ENCODE measurements around the gene TMEM167B. TPM values are rescaled to one million over a fixed set of nuclear protein-coding genes. Genes with fewer than 3 reads are reported as not detected.
A peak's percentile ranks its signal among the peaks of the same experiment; 100 is the strongest.

TMEM167B gene
- total and polyA plus RNA-seq, 5 donors from 2014 or later = 29.3 to 69.7 (median 37.2) TPM

DNA sequence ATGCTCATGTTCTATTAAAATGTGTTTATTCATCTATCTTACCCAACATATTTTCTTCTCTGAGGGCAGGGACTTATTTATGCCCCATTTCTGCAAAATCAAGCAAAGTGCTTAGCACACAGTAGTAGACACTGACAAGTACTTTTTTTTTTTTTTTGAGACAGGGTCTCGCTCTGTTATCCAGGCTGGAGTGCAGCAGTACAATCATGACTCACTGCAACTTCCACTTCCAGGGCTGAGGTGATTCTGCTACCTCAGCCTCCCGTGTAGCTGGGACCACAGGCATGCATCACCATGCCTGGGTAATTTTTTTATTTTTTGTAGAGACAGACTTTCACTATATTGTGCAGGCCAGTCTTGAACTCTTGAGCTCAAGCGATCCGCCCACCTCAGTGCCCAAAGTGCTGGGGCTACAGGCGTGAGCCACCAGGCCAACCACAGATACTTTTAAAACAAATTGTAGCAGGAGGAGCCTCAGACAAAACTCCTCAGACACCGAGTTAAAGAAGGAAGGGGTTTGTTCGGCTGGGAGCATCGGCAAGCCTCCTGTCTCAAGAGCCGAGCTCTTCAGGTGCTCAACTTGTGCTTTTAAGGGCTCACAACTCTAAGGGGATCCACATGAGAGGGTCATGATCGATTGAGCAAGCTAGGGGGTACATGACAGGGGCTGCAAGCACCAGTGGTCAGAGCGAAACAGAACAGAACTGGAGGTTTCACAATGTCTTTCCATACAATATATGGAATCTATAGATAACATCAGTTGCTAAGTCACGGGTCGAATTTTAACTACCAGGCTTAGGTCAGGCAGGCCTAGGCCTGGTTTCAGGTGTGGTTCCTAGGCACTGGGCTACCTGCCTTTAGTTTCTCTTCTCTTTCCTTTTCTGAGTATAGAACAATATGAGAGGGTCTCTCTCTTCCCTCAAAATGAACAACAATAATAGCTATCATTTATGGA lies 5.7 kb upstream of the TMEM167B start:
- Histone ChIP-seq H3K4me1 (ENCODE audit: control insufficient read depth, insufficient read depth, low read length, poor library complexity, severe bottlenecking) (no peaks in the 10 kb centered on the region), H3K27me3 (ENCODE audit: control insufficient read depth, insufficient read depth, low read length) (no peaks in the 10 kb centered on the region), H3K9me3 (ENCODE audit: control insufficient read depth in 2 of 2, low read length in 2 of 2) (no peaks in the 10 kb centered on the region), H3K27ac (ENCODE audit: insufficient read depth, low read length, poor library complexity, severe bottlenecking) (no peak overlapping the region), H3K36me3 (ENCODE audit: control insufficient read depth, insufficient read depth, low read length) (no peaks in the 10 kb centered on the region), H3K4me3 (ENCODE audit: low read depth, low read length) (no peak overlapping the region)
- DNase-seq = no peak
- Mint-ChIP-seq H3K4me3 (peak overlapping the region in 1 of 4 donors; percentile 38), H3K36me3 (no peaks in the 10 kb centered on the region), H3K9me3 (peaks cover 0 to 3% (median 0%) of the 10 kb centered on the region in 7 donors), H3K4me1 (peaks cover 0 to 9% (median 0%) of the 10 kb centered on the region in 4 donors), H3K27ac (no peak overlapping the region), H3K27me3 (peaks cover 5% of the 10 kb centered on the region)
- ATAC-seq (ENCODE audit: low read depth in 2 of 2) = no peak

DNA sequence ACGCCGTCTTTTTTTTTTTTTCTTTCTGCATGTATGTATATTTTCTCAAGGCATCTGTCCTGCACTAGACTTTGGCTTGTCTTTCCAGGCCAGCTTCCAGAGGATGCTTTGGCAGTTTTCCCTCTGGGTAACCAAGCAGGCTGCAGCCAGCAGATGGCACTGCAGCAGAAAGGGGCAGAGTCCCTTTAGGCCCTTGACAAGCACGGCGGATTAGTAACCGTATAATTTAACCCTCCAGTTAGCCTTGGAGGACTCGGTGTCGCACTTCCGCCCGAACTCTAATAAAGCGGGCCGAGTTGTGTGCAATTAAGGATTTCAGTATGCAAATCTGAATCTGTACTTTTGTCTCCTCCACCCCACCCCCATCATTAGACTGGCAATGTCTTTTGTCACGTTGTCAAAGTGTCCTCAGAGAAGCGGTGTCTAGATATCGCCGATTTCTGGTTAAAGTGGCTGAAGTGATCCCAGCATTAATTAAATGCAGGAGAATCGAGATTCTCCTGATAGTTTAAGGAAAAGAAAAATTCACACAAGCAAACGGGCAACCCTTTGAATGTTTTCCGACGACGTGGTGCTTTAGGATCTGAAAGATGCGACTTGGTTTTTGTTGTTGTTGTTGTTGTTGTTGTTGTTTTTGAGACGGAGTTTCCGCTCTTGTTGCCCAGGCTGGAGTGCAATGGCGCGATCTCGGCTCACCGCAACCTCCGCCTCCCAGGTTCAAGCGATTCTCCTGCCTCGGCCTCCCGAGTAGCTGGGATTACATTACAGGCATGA lies 1.1 kb upstream of the TMEM167B start:
- peak in 2 of 3 donors; percentile 26 to 58 for DNase-seq
- no peak for ATAC-seq (ENCODE audit: low read depth in 2 of 2)
- Histone ChIP-seq H3K4me1 (ENCODE audit: control insufficient read depth, insufficient read depth, low read length, poor library complexity, severe bottlenecking) (peaks cover 26% of the 10 kb centered on the region), H3K4me3 (ENCODE audit: low read depth, low read length) (no peak overlapping the region), H3K9me3 (ENCODE audit: control insufficient read depth in 2 of 2, low read length in 2 of 2) (no peaks in the 10 kb centered on the region), H3K27ac (ENCODE audit: insufficient read depth, low read length, poor library complexity, severe bottlenecking) (no peak overlapping the region), H3K36me3 (ENCODE audit: control insufficient read depth, insufficient read depth, low read length) (peaks cover 8% of the 10 kb centered on the region), H3K27me3 (ENCODE audit: control insufficient read depth, insufficient read depth, low read length) (no peaks in the 10 kb centered on the region)
- Mint-ChIP-seq H3K4me1 (peaks cover 10 to 45% (median 29%) of the 10 kb centered on the region in 4 donors), H3K4me3 (peak overlapping the region; percentile 74 to 99 (median 94)), H3K27ac (peak overlapping the region in 2 of 3 donors; percentile 99), H3K9me3 (peaks cover 0 to 3% (median 0%) of the 10 kb centered on the region in 7 donors), H3K27me3 (no peaks in the 10 kb centered on the region), H3K36me3 (peaks cover 6% of the 10 kb centered on the region)

- H3K27me3 Mint-ChIP-seq = no peaks in the 10 kb centered on the region
- Histone ChIP-seq H3K27me3 (ENCODE audit: control insufficient read depth, insufficient read depth, low read length) (no peaks in the 10 kb centered on the region), H3K36me3 (ENCODE audit: control insufficient read depth, insufficient read depth, low read length) (peaks cover 25% of the 10 kb centered on the region), H3K9me3 (ENCODE audit: control insufficient read depth in 2 of 2, low read length in 2 of 2) (no peaks in the 10 kb centered on the region), H3K4me1 (ENCODE audit: control insufficient read depth, insufficient read depth, low read length, poor library complexity, severe bottlenecking) (peaks cover 26% of the 10 kb centered on the region), H3K4me3 (ENCODE audit: low read depth, low read length) (peak overlapping the region; percentile 91), H3K27ac (ENCODE audit: insufficient read depth, low read length, poor library complexity, severe bottlenecking) (peak overlapping the region; percentile 96)
- DNase-seq (no peak), ATAC-seq (ENCODE audit: low read depth in 2 of 2) (peak in 1 of 2 donors; percentile 6)
- H3K36me3 Mint-ChIP-seq = peaks cover 18% of the 10 kb centered on the region
- peak overlapping the region; percentile 98 to 99 (median 99) for H3K27ac Mint-ChIP-seq
- H3K4me1 Mint-ChIP-seq = peaks cover 17 to 56% (median 34%) of the 10 kb centered on the region in 4 donors
- H3K4me3 Mint-ChIP-seq = peak overlapping the region; percentile 92 to 99 (median 96)
- H3K9me3 Mint-ChIP-seq = peaks cover 0 to 3% (median 0%) of the 10 kb centered on the region in 7 donors
Observed at GRCh38 chr1:109091078-109091838, 694 bp downstream of the TMEM167B start.

GRCh38 chr1:109091839-109092193 lies 1.3 kb downstream of the TMEM167B start:
- Histone ChIP-seq H3K4me3 (ENCODE audit: low read depth, low read length) (peak overlapping the region; percentile 91), H3K27ac (ENCODE audit: insufficient read depth, low read length, poor library complexity, severe bottlenecking) (peak overlapping the region; percentile 96), H3K36me3 (ENCODE audit: control insufficient read depth, insufficient read depth, low read length) (peaks cover 29% of the 10 kb centered on the region), H3K4me1 (ENCODE audit: control insufficient read depth, insufficient read depth, low read length, poor library complexity, severe bottlenecking) (peaks cover 26% of the 10 kb centered on the region), H3K27me3 (ENCODE audit: control insufficient read depth, insufficient read depth, low read length) (no peaks in the 10 kb centered on the region), H3K9me3 (ENCODE audit: control insufficient read depth in 2 of 2, low read length in 2 of 2) (no peaks in the 10 kb centered on the region)
- Mint-ChIP-seq H3K36me3 (peaks cover 21% of the 10 kb centered on the region), H3K27me3 (no peaks in the 10 kb centered on the region), H3K9me3 (peaks cover 0 to 3% (median 0%) of the 10 kb centered on the region in 7 donors), H3K4me1 (peaks cover 17 to 56% (median 34%) of the 10 kb centered on the region in 4 donors), H3K27ac (peak overlapping the region; percentile 89 to 99 (median 98)), H3K4me3 (peak overlapping the region; percentile 92 to 99 (median 96))
- ATAC-seq (ENCODE audit: low read depth in 2 of 2) = no peak
- peak in 1 of 3 donors; percentile 34 for DNase-seq

GRCh38 chr1:109094377-109094803 lies 3.8 kb downstream of the TMEM167B start:
- H3K4me3 Mint-ChIP-seq = peak overlapping the region in 1 of 4 donors; percentile 70
- no peaks in the 10 kb centered on the region for H3K9me3 Mint-ChIP-seq
- H3K27me3 Mint-ChIP-seq = peaks cover 4% of the 10 kb centered on the region
- Histone ChIP-seq H3K9me3 (ENCODE audit: control insufficient read depth in 2 of 2, low read length in 2 of 2) (no peaks in the 10 kb centered on the region), H3K4me3 (ENCODE audit: low read depth, low read length) (no peak overlapping the region), H3K27me3 (ENCODE audit: control insufficient read depth, insufficient read depth, low read length) (no peaks in the 10 kb centered on the region), H3K27ac (ENCODE audit: insufficient read depth, low read length, poor library complexity, severe bottlenecking) (no peak overlapping the region), H3K36me3 (ENCODE audit: control insufficient read depth, insufficient read depth, low read length) (peaks cover 29% of the 10 kb centered on the region), H3K4me1 (ENCODE audit: control insufficient read depth, insufficient read depth, low read length, poor library complexity, severe bottlenecking) (peaks cover 26% of the 10 kb centered on the region)
- peak overlapping the region in 1 of 3 donors; percentile 26 for H3K27ac Mint-ChIP-seq
- H3K36me3 Mint-ChIP-seq = peaks cover 21% of the 10 kb centered on the region
- ATAC-seq (ENCODE audit: low read depth in 2 of 2) (no peak), DNase-seq (no peak)
- H3K4me1 Mint-ChIP-seq = peaks cover 17 to 56% (median 34%) of the 10 kb centered on the region in 4 donors

GRCh38 chr1:109094871-109095270 lies 4.3 kb downstream of the TMEM167B start:
- Mint-ChIP-seq H3K9me3 (no peaks in the 10 kb centered on the region), H3K36me3 (peaks cover 21% of the 10 kb centered on the region), H3K4me1 (peaks cover 17 to 55% (median 38%) of the 10 kb centered on the region in 4 donors), H3K27me3 (peaks cover 4% of the 10 kb centered on the region), H3K4me3 (peak overlapping the region in 2 of 4 donors; percentile 1 to 70), H3K27ac (peak overlapping the region in 1 of 3 donors; percentile 43)
- Histone ChIP-seq H3K9me3 (ENCODE audit: control insufficient read depth in 2 of 2, low read length in 2 of 2) (no peaks in the 10 kb centered on the region), H3K4me1 (ENCODE audit: control insufficient read depth, insufficient read depth, low read length, poor library complexity, severe bottlenecking) (peaks cover 28% of the 10 kb centered on the region), H3K27ac (ENCODE audit: insufficient read depth, low read length, poor library complexity, severe bottlenecking) (no peak overlapping the region), H3K36me3 (ENCODE audit: control insufficient read depth, insufficient read depth, low read length) (peaks cover 29% of the 10 kb centered on the region), H3K4me3 (ENCODE audit: low read depth, low read length) (no peak overlapping the region), H3K27me3 (ENCODE audit: control insufficient read depth, insufficient read depth, low read length) (no peaks in the 10 kb centered on the region)
- ATAC-seq (ENCODE audit: low read depth in 2 of 2) (no peak), DNase-seq (no peak)

DNA sequence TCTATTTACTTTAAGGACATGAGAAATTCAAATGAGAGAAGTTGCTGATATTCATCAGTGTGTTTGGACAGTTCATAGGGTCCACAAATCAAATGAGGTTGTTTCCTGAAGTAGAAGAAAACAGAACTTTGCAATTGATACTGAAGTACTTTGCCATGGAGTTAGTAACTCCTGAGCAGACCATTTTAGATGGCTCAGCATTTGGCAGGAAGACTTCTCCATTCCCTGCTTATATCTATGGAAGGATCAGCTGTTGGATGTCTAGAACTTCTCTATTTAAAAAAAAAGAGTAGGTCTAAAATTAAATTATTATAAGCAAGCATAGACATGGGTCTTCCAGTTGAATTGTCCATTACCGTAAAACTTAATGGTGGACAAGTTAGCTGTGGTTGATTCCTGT lies 5.1 kb downstream of the TMEM167B start:
- Mint-ChIP-seq H3K27ac (no peak overlapping the region), H3K4me1 (peaks cover 17 to 50% (median 35%) of the 10 kb centered on the region in 4 donors), H3K4me3 (peak overlapping the region in 1 of 4 donors; percentile 70), H3K27me3 (peaks cover 4% of the 10 kb centered on the region), H3K36me3 (peaks cover 21% of the 10 kb centered on the region), H3K9me3 (no peaks in the 10 kb centered on the region)
- Histone ChIP-seq H3K36me3 (ENCODE audit: control insufficient read depth, insufficient read depth, low read length) (peaks cover 29% of the 10 kb centered on the region), H3K27ac (ENCODE audit: insufficient read depth, low read length, poor library complexity, severe bottlenecking) (no peak overlapping the region), H3K9me3 (ENCODE audit: control insufficient read depth in 2 of 2, low read length in 2 of 2) (no peaks in the 10 kb centered on the region), H3K4me3 (ENCODE audit: low read depth, low read length) (no peak overlapping the region), H3K27me3 (ENCODE audit: control insufficient read depth, insufficient read depth, low read length) (no peaks in the 10 kb centered on the region), H3K4me1 (ENCODE audit: control insufficient read depth, insufficient read depth, low read length, poor library complexity, severe bottlenecking) (peaks cover 29% of the 10 kb centered on the region)
- DNase-seq (no peak), ATAC-seq (ENCODE audit: low read depth in 2 of 2) (no peak)

All from CD4-positive, CD25-positive, alpha-beta regulatory T cell (primary cell).